ENCODE results near the gene CHGA.

The CHGA gene

GRCh38 chr14:92962031-92962830 lies 39.3 kb downstream of the CHGA start:
- Histone ChIP-seq H3K27me3 (ENCODE audit: control insufficient read depth, insufficient read depth, low read length) (no peaks in the 10 kb centered on the region), H3K4me1 (ENCODE audit: control insufficient read depth, insufficient read depth, low read length) (peaks cover 5% of the 10 kb centered on the region), H3K4me3 (ENCODE audit: low read depth, low read length) (no peak overlapping the region), H3K36me3 (ENCODE audit: control insufficient read depth, insufficient read depth, low read length) (peaks cover 20% of the 10 kb centered on the region), H3K9me3 (ENCODE audit: control insufficient read depth, insufficient read depth, low read length) (no peaks in the 10 kb centered on the region), H3K9ac (ENCODE audit: low read depth, low read length) (no peak overlapping the region)

DNA sequence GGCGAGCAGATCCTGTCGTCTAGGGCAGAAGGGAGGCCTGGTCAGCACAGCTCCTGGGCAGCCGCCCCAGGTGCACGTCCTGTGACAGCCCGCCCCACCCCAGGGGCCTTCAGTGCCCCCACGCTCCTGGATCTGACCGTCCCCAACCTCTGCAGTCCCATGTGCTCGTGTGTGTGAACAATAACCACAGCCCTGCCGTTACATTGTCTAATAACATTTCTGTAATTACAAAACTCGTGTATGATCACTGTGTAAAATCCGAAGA lies 39.8 kb downstream of the CHGA start:
- no peak overlapping the region for H3K4me3 ChIP-seq (ENCODE audit: low read depth, low read length)
- H3K27me3 ChIP-seq (ENCODE audit: control insufficient read depth, insufficient read depth, low read length) = no peaks in the 10 kb centered on the region
- peaks cover 15% of the 10 kb centered on the region for H3K36me3 ChIP-seq (ENCODE audit: control insufficient read depth, insufficient read depth, low read length)
- no peaks in the 10 kb centered on the region for H3K9me3 ChIP-seq (ENCODE audit: control insufficient read depth, insufficient read depth, low read length)
- H3K9ac ChIP-seq (ENCODE audit: low read depth, low read length) = no peak overlapping the region
- H3K4me1 ChIP-seq (ENCODE audit: control insufficient read depth, insufficient read depth, low read length) = peaks cover 5% of the 10 kb centered on the region

DNA sequence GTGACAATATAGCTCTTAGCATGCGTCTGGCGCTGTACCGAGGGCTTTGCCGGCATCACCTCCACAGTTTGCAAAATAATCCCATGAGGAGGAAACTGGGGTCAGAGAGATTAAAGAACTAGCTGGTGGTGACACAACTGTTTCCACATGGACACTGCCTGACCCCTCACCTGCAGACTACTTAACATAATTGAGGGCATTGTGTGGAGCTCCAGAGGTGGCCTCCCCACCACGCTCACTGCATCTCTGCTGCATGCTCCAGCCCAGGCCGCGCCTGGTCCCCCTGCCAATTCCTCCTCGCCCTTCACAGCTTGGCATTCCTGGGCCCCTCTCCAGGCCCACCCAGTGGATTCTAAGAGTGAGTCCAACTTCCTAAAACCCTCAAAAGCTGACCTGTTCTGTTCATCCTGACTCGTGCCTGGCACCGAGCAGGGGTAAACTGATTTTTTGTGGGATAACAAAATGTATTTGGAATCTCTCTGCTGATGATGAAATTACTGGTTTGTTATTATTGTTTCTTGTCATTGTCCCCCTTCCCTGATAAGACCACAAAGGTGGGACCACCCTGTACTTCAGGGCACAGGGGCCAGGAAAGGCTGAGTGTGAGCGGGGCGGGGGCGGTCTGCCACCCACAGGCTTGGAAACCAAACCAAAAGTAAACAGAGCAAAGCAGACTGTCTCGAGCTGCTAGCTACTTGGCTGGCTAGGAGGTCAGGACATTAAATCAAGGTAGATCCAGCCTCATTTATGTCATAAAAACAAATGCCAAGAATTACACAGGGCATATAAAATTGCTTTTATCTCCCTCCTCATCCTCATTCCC lies 40.6 kb downstream of the CHGA start:
- H3K36me3 ChIP-seq (ENCODE audit: control insufficient read depth, insufficient read depth, low read length) = peaks cover 8% of the 10 kb centered on the region
- H3K9me3 ChIP-seq (ENCODE audit: control insufficient read depth, insufficient read depth, low read length) = no peaks in the 10 kb centered on the region
- H3K27me3 ChIP-seq (ENCODE audit: control insufficient read depth, insufficient read depth, low read length) = no peaks in the 10 kb centered on the region
- no peak overlapping the region for H3K4me3 ChIP-seq (ENCODE audit: low read depth, low read length)
- peaks cover 5% of the 10 kb centered on the region for H3K4me1 ChIP-seq (ENCODE audit: control insufficient read depth, insufficient read depth, low read length)
- H3K9ac ChIP-seq (ENCODE audit: low read depth, low read length) = no peak overlapping the region

GRCh38 chr14:92964124-92965109 lies 41.5 kb downstream of the CHGA start:
- Histone ChIP-seq H3K4me3 (ENCODE audit: low read depth, low read length) (no peak overlapping the region), H3K36me3 (ENCODE audit: control insufficient read depth, insufficient read depth, low read length) (peaks cover 7% of the 10 kb centered on the region), H3K9me3 (ENCODE audit: control insufficient read depth, insufficient read depth, low read length) (no peaks in the 10 kb centered on the region), H3K9ac (ENCODE audit: low read depth, low read length) (no peak overlapping the region), H3K27me3 (ENCODE audit: control insufficient read depth, insufficient read depth, low read length) (no peaks in the 10 kb centered on the region), H3K4me1 (ENCODE audit: control insufficient read depth, insufficient read depth, low read length) (peaks cover 5% of the 10 kb centered on the region)

- Histone ChIP-seq H3K36me3 (ENCODE audit: control insufficient read depth, insufficient read depth, low read length) (peaks cover 7% of the 10 kb centered on the region), H3K9ac (ENCODE audit: low read depth, low read length) (no peak overlapping the region), H3K4me3 (ENCODE audit: low read depth, low read length) (no peak overlapping the region), H3K9me3 (ENCODE audit: control insufficient read depth, insufficient read depth, low read length) (no peaks in the 10 kb centered on the region), H3K4me1 (ENCODE audit: control insufficient read depth, insufficient read depth, low read length) (peaks cover 5% of the 10 kb centered on the region), H3K27me3 (ENCODE audit: control insufficient read depth, insufficient read depth, low read length) (no peaks in the 10 kb centered on the region)
Observed at GRCh38 chr14:92965281-92965680, 42.3 kb downstream of the CHGA start.

- Histone ChIP-seq H3K9ac (ENCODE audit: low read depth, low read length) (no peak overlapping the region), H3K4me1 (ENCODE audit: control insufficient read depth, insufficient read depth, low read length) (peaks cover 5% of the 10 kb centered on the region), H3K27me3 (ENCODE audit: control insufficient read depth, insufficient read depth, low read length) (no peaks in the 10 kb centered on the region), H3K4me3 (ENCODE audit: low read depth, low read length) (no peak overlapping the region), H3K9me3 (ENCODE audit: control insufficient read depth, insufficient read depth, low read length) (no peaks in the 10 kb centered on the region), H3K36me3 (ENCODE audit: control insufficient read depth, insufficient read depth, low read length) (no peaks in the 10 kb centered on the region)
Observed at GRCh38 chr14:92967346-92967926, 44.5 kb downstream of the CHGA start.

DNA sequence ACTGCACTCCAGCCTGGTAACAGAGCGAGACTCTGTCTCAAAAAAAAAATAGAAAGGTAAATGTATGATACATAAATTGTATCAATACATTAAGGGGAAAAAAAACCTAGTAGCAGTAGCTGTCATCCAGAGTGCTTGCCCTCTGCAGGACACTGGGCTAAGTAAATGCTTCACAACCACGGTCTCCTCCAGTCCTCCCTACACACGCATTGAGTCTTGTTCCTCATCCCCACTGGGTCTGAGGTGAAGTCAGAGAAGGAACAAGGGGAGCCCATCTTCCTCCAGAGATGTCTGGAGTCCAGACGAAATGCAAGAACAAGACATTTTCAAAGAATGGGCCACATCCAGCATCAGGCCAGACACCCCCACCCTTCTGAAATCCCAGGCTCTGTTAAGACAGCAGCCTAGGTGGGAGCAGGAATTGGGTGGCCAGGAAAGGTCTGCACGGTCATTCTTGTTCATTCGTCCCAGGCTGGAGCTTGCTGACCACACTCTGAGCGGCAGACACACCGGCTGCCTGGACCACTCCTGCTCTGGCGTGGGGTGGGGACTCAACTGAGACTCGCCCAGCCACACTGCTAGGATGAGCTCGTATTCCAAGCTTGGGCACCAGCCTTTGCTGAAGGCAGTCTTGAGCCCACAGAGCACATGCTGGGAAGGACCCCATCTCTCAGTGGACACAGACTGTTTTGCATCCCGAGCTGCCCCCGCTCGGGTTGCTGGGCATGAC lies 45.5 kb downstream of the CHGA start:
- Histone ChIP-seq H3K9ac (ENCODE audit: low read depth, low read length) (no peak overlapping the region), H3K9me3 (ENCODE audit: control insufficient read depth, insufficient read depth, low read length) (no peaks in the 10 kb centered on the region), H3K4me1 (ENCODE audit: control insufficient read depth, insufficient read depth, low read length) (peaks cover 7% of the 10 kb centered on the region), H3K27me3 (ENCODE audit: control insufficient read depth, insufficient read depth, low read length) (no peaks in the 10 kb centered on the region), H3K4me3 (ENCODE audit: low read depth, low read length) (no peak overlapping the region), H3K36me3 (ENCODE audit: control insufficient read depth, insufficient read depth, low read length) (no peaks in the 10 kb centered on the region)

DNA sequence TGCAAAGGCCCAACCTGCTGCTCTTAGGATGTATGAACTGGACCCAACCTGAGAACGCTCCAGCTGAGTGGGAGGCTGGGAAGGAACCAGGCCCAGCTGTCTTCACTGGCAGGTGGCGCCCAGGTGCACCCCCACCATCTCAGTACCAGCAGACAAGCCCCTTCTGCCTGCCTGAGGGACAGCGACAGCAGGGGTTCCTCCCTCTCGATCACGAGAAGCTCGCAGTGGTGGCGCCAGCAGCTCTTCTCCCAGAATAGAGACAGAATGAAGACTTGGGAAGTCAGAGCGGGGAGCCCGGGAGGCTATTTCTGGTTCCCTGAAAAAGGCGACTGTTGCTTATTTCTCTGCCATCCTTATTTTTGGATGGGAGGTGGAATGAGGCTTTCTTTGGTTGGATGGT lies 46.5 kb downstream of the CHGA start:
- no peaks in the 10 kb centered on the region for H3K9me3 ChIP-seq (ENCODE audit: control insufficient read depth, insufficient read depth, low read length)
- no peaks in the 10 kb centered on the region for H3K36me3 ChIP-seq (ENCODE audit: control insufficient read depth, insufficient read depth, low read length)
- H3K27me3 ChIP-seq (ENCODE audit: control insufficient read depth, insufficient read depth, low read length) = no peaks in the 10 kb centered on the region
- no peak overlapping the region for H3K4me3 ChIP-seq (ENCODE audit: low read depth, low read length)
- H3K4me1 ChIP-seq (ENCODE audit: control insufficient read depth, insufficient read depth, low read length) = peaks cover 4% of the 10 kb centered on the region
- H3K9ac ChIP-seq (ENCODE audit: low read depth, low read length) = no peak overlapping the region

DNA sequence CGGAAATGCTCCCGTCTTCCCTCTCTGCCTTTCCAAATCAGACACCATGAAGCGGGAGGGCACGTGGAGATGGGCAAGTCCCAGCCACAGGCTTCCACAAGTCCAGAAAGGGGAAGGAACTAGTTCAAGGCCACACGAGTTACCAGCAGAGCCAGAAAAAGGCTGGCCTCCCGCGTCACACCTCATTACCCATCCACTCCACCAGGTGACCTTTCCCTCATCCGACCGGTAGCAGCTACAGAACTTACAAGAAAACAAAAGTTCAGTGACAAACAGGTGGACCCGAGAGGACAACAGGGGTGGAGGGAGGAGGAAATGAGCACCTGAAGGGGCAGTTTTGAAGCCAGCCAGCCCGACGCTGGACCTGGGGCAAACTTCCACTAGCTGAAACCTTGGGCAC lies 46.9 kb downstream of the CHGA start:
- Histone ChIP-seq H3K9ac (ENCODE audit: low read depth, low read length) (no peak overlapping the region), H3K9me3 (ENCODE audit: control insufficient read depth, insufficient read depth, low read length) (no peaks in the 10 kb centered on the region), H3K36me3 (ENCODE audit: control insufficient read depth, insufficient read depth, low read length) (no peaks in the 10 kb centered on the region), H3K4me3 (ENCODE audit: low read depth, low read length) (no peak overlapping the region), H3K27me3 (ENCODE audit: control insufficient read depth, insufficient read depth, low read length) (no peaks in the 10 kb centered on the region), H3K4me1 (ENCODE audit: control insufficient read depth, insufficient read depth, low read length) (peaks cover 3% of the 10 kb centered on the region)

- Histone ChIP-seq H3K4me1 (ENCODE audit: control insufficient read depth, insufficient read depth, low read length) (peaks cover 3% of the 10 kb centered on the region), H3K9me3 (ENCODE audit: control insufficient read depth, insufficient read depth, low read length) (no peaks in the 10 kb centered on the region), H3K9ac (ENCODE audit: low read depth, low read length) (no peak overlapping the region), H3K27me3 (ENCODE audit: control insufficient read depth, insufficient read depth, low read length) (no peaks in the 10 kb centered on the region), H3K36me3 (ENCODE audit: control insufficient read depth, insufficient read depth, low read length) (no peaks in the 10 kb centered on the region), H3K4me3 (ENCODE audit: low read depth, low read length) (no peak overlapping the region)
Observed at GRCh38 chr14:92970271-92970670, 47.3 kb downstream of the CHGA start.

Data from iPS-15b (cell line).